Suprapubic skin (tissue), 4 donors: ENCODE data around the gene C1QTNF8.

Source experiments
- POLR2A ChIP-seq, 2 donors: fragments of 450-650 bp; IDR thresholded peaks; one replicate each; pipeline ENCODE4 v1.6.1; 2017; ENCODE audit warnings: antibody characterized with exemption in 2 of 2, mild to moderate bottlenecking in 2 of 2, moderate library complexity in 2 of 2
- POLR2AphosphoS5 ChIP-seq, 3 donors: sonication (generic); formaldehyde crosslinking; IDR thresholded peaks; one replicate each; pipeline ENCODE4 v1.6.1; 2017; ENCODE audit warnings: antibody characterized with exemption in 3 of 3
- TF ChIP-seq, protein P1 (sequence below), 2 donors: fragments of 200-600 bp in 1 of 2; fragments of 450-650 bp in 1 of 2; sonication (generic) in 1 of 2; IDR thresholded peaks; one replicate each; pipeline ENCODE4 v1.5.1; 2016 to 2019; ENCODE audit warnings: antibody characterized with exemption in 2 of 2, mild to moderate bottlenecking in 1 of 2, moderate library complexity in 1 of 2

DNA sequence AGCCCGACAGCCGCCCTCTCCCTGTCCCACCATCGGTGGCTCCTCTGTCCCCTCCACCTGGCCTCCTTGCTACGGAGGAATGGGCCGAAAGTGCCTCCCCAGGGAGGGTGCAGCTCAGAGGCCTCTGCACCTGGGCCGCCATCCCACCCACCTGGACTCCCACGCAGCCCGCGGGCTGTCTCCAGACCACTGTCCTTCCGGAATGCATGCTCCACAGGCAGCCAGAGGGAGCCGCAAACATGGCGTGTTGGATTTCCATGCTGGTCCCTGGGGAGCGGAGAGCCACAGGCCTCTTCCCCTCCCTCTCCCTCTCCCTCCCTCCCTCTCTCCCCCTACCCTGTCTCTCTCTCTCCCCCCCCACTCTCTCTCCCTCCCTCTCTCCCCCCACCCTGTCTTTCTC lies 20.5 kb downstream of the C1QTNF8 start:
- TF ChIP-seq POLR2AphosphoS5 (IDR thresholded peaks at IDR 0.05) (no peak), POLR2A (IDR thresholded peaks at IDR 0.05) (no peak)
- TF ChIP-seq, protein P1, sequence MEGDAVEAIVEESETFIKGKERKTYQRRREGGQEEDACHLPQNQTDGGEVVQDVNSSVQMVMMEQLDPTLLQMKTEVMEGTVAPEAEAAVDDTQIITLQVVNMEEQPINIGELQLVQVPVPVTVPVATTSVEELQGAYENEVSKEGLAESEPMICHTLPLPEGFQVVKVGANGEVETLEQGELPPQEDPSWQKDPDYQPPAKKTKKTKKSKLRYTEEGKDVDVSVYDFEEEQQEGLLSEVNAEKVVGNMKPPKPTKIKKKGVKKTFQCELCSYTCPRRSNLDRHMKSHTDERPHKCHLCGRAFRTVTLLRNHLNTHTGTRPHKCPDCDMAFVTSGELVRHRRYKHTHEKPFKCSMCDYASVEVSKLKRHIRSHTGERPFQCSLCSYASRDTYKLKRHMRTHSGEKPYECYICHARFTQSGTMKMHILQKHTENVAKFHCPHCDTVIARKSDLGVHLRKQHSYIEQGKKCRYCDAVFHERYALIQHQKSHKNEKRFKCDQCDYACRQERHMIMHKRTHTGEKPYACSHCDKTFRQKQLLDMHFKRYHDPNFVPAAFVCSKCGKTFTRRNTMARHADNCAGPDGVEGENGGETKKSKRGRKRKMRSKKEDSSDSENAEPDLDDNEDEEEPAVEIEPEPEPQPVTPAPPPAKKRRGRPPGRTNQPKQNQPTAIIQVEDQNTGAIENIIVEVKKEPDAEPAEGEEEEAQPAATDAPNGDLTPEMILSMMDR (IDR thresholded peaks at IDR 0.05), result no peak
